ENCODE data around the gene CHCHD2. TPM values are rescaled to one million over a fixed set of nuclear protein-coding genes. Genes with fewer than 3 reads are reported as not detected.
"Not testable (repeated sequence)": the region's sequence is repeated elsewhere in the genome, so short reads cannot be mapped to it uniquely, and the experiment has no call there.

Gene CHCHD2
- total and polyA plus RNA-seq, 9 of the 15 experiments (the other 6 are each of a cell fraction or from before 2014, with no cell fraction given): 145 to 1,044 (median 648) TPM

DNA sequence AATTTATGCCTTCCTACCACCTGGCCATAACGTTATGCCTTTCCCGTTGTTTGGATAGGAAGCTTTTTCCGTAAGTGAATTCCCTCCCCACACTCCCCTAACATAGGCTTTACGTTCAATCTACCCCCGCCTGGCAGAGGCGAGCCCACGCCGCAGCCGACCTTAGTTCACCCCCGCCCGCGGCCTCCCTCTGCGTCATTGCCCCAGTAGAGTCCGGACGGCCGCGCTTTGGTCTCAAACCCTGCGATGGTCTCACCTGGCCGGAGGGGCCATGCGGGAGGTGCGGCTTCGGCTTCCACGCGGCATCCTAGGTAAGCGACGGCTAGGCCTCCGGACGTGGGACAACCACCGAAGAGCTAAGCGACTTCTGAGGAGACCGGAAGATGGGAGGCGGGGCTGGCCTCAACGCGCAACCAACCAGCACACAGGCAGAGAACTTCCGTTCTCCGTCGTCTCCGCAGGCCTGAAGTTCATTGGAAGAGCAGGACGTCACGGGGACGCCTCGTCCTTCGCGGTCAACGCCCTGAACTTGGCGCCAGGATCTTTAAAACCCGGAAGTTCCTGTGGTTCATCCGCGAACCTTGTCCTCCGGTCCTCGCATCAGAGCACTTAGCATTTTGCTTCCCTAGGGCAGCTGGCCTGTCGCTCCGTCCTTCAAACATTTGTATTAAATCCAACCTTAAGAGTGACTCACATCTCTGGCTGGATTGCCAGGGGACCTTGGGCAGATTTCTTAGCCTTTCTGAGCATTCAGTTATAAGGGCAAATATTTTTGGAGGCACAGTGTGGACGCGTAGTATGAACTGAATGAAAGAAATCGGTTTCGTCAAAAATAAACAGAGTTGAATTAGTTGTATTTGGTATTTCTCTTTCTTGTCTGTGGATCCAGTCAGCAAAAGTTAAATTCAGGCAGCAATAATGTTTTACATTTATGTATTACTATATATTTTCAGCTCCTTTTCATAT, at the start of gene CHCHD2 (continued):
- no peak for TF ChIP-seq SMAD2 (IDR thresholded peaks at IDR 0.05; ENCODE audit: low read depth, low read length)
- TF ChIP-seq HNRNPLL (IDR thresholded peaks at IDR 0.05; ENCODE audit: low read depth, low read length, poor library complexity, severe bottlenecking): peak; percentile 74
- no peak for TF ChIP-seq FOXA1 (IDR thresholded peaks at IDR 0.05; ENCODE audit: borderline replicate concordance)
- no peak for TF ChIP-seq PYGO2 (tag; IDR thresholded peaks at IDR 0.05)
- TF ChIP-seq, protein P1, sequence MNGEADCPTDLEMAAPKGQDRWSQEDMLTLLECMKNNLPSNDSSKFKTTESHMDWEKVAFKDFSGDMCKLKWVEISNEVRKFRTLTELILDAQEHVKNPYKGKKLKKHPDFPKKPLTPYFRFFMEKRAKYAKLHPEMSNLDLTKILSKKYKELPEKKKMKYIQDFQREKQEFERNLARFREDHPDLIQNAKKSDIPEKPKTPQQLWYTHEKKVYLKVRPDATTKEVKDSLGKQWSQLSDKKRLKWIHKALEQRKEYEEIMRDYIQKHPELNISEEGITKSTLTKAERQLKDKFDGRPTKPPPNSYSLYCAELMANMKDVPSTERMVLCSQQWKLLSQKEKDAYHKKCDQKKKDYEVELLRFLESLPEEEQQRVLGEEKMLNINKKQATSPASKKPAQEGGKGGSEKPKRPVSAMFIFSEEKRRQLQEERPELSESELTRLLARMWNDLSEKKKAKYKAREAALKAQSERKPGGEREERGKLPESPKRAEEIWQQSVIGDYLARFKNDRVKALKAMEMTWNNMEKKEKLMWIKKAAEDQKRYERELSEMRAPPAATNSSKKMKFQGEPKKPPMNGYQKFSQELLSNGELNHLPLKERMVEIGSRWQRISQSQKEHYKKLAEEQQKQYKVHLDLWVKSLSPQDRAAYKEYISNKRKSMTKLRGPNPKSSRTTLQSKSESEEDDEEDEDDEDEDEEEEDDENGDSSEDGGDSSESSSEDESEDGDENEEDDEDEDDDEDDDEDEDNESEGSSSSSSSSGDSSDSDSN (IDR thresholded peaks at IDR 0.05; ENCODE audit: borderline replicate concordance in 1 of 2, low read depth in 2 of 2, low read length in 2 of 2): peak; percentile 53 to 88; a peak in 3 of 4 replicates

DNA sequence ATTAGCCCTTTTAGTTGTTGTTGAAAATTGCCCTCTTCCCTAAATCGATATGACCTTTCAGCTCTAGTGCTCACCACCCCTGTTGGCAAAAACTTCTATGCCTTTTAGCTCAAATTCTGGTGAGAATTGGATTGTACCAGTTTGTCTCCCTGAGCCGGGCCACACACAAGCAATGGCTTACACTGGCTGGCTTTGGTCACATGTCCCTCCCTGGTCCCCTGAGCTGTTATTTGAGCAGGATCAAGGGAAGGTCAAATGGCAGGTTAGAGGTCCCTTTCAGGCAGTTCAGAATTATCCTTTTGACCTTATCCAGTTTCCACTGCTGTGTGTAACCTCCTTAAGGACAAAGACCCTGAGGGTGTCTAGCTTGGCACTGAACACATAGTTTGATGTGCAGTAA, 24.8 kb upstream of the CHCHD2 start:
- H3K4me2 ChIP-seq (ENCODE audit: insufficient read depth, low read length); H4K20me1 ChIP-seq (replicated peaks; ENCODE audit: control insufficient read depth, insufficient read depth, low read length); DNase-seq (ENCODE audit: extremely low read depth in 1 of 4, low spot score in 3 of 4); H3K4me1 ChIP-seq (replicated peaks in 1 of 2; ENCODE audit: control insufficient read depth in 2 of 2, insufficient read depth in 2 of 2, low read length in 2 of 2); H3K27ac ChIP-seq (ENCODE audit: extremely low read depth, low read depth, low read length); H3K4me3 ChIP-seq; BruUV-seq (replicated peaks); in situ Hi-C loops (cut with MboI); H3K79me2 ChIP-seq (ENCODE audit: control insufficient read depth, insufficient read depth, low read length); H3K36me3 ChIP-seq (ENCODE audit: control insufficient read depth, insufficient read depth, low read length); H3K9me1 ChIP-seq (ENCODE audit: control insufficient read depth, insufficient read depth, low read length); H3K9me3 ChIP-seq (replicated peaks; ENCODE audit: control insufficient read depth, insufficient read depth, low read depth, low read length); H3K27me3 ChIP-seq (ENCODE audit: control insufficient read depth in 2 of 2, insufficient read depth in 2 of 2, low read length in 2 of 2); intact Hi-C loops (cut with micrococcal nuclease); FAIRE-seq; CTCF ChIA-PET (ENCODE audit: low intra/inter-chr PET ratio); H3K9ac ChIP-seq (ENCODE audit: insufficient read depth in 1 of 2, low read depth in 2 of 2, low read length in 2 of 2): not testable (repeated sequence)
- peak overlapping the region; percentile 72 for H2AFZ ChIP-seq (ENCODE audit: low read depth, low read length)
- TF ChIP-seq ESRRA (IDR thresholded peaks at IDR 0.05; ENCODE audit: borderline replicate concordance, low read depth): 0 out of 2 replicates have a peak, but pooled peaks have one; percentile 36
- peak; percentile 70 for ATAC-seq
- POLR2A ChIA-PET: interaction anchor here (0.7 to 1.0 kb wide), 2 partner anchors 24 to 161 kb away, joined by 3 to 9 read pairs; no protein-coding TSS in a partner anchor
- WGBS (ENCODE audit: insufficient coverage, low coverage, missing lambda C conversion rate): 0% methylated on average over 2 of the region's 2 CpGs

All from K562 (cell line).